ENCODE data around the gene FAM53C.
"Not testable (repeated sequence)": the region's sequence is repeated elsewhere in the genome, so short reads cannot be mapped to it uniquely, and the experiment has no call there.

Gene FAM53C

GRCh38 chr5:138351056-138351455 is 13.0 kb downstream of the FAM53C start:
- DNase-seq (ENCODE audit: low read depth in 2 of 2): no peak

GRCh38 chr5:138351517-138351916 is 13.5 kb downstream of the FAM53C start:
- no peak for DNase-seq (ENCODE audit: low read depth in 2 of 2)

- peak; percentile 90 to 91 for DNase-seq (ENCODE audit: low read depth in 2 of 2)
Measured at GRCh38 chr5:138352071-138352721, 14.1 kb downstream of the FAM53C start, which contains the start of gene KDM3B. TSS of gene KDM3B (plus strand) at chr5:138352685. CDS start at chr5:138352796, 111 bp downstream.

GRCh38 chr5:138352722-138353559 is 14.9 kb downstream of the FAM53C start:
- peak; percentile 53 to 55 for DNase-seq (ENCODE audit: low read depth in 2 of 2)

- DNase-seq (ENCODE audit: low read depth in 2 of 2): no peak
Measured at GRCh38 chr5:138353560-138354080, 15.6 kb downstream of the FAM53C start.

- no peak for DNase-seq (ENCODE audit: low read depth in 2 of 2)
Measured at GRCh38 chr5:138354387-138354786, 16.3 kb downstream of the FAM53C start.

GRCh38 chr5:138354926-138355378 is 16.9 kb downstream of the FAM53C start:
- peak in 1 of 2 donors; percentile 48 for DNase-seq (ENCODE audit: low read depth in 2 of 2)

- DNase-seq (ENCODE audit: low read depth in 2 of 2): no peak
Measured at GRCh38 chr5:138359621-138360020, 21.6 kb downstream of the FAM53C start.

- no peak for DNase-seq (ENCODE audit: low read depth in 2 of 2)
Measured at GRCh38 chr5:138360941-138361452, 22.9 kb downstream of the FAM53C start.

GRCh38 chr5:138364576-138364975 is 26.5 kb downstream of the FAM53C start:
- DNase-seq (ENCODE audit: low read depth in 2 of 2): no peak

- no peak for DNase-seq (ENCODE audit: low read depth in 2 of 2)
Measured at GRCh38 chr5:138366632-138367382, 28.7 kb downstream of the FAM53C start.

GRCh38 chr5:138369261-138369660 is 31.2 kb downstream of the FAM53C start:
- no peak for DNase-seq (ENCODE audit: low read depth in 2 of 2)

GRCh38 chr5:138369706-138370105 is 31.6 kb downstream of the FAM53C start:
- DNase-seq (ENCODE audit: low read depth in 2 of 2): no peak

GRCh38 chr5:138370537-138370936 is 32.5 kb downstream of the FAM53C start:
- DNase-seq (ENCODE audit: low read depth in 2 of 2): no peak

- DNase-seq (ENCODE audit: low read depth in 2 of 2): no peak
Measured at GRCh38 chr5:138371454-138371853, 33.4 kb downstream of the FAM53C start.

GRCh38 chr5:138372225-138372624 is 34.2 kb downstream of the FAM53C start:
- no peak for DNase-seq (ENCODE audit: low read depth in 2 of 2)

GRCh38 chr5:138372653-138373052 is 34.6 kb downstream of the FAM53C start:
- DNase-seq (ENCODE audit: low read depth in 2 of 2): no peak

GRCh38 chr5:138382347-138382746 is 44.3 kb downstream of the FAM53C start:
- DNase-seq (ENCODE audit: low read depth in 2 of 2): no peak

- no peak for DNase-seq (ENCODE audit: low read depth in 2 of 2)
Measured at GRCh38 chr5:138385660-138386059, 47.6 kb downstream of the FAM53C start.

- no peak for DNase-seq (ENCODE audit: low read depth in 2 of 2)
Measured at GRCh38 chr5:138386290-138386689, 48.2 kb downstream of the FAM53C start.

- no peak for DNase-seq (ENCODE audit: low read depth in 2 of 2)
Measured at GRCh38 chr5:138389332-138389731, 51.3 kb downstream of the FAM53C start.

GRCh38 chr5:138389911-138390310 is 51.8 kb downstream of the FAM53C start:
- DNase-seq (ENCODE audit: low read depth in 2 of 2): not testable (repeated sequence)

All from stimulated activated CD8-positive, alpha-beta memory T cell treated with anti-CD3 and anti-CD28 coated beads, Interleukin-15, amount 100 ng/mL, for 48 hours (primary cell).